Breast epithelium (tissue), 3 donors: ENCODE measurements around the gene APOF.
"Not testable (repeated sequence)": the region's sequence is repeated elsewhere in the genome, so short reads cannot be mapped to it uniquely, and the experiment has no call there.

ENCODE experiments used
- CTCF ChIP-seq, 3 donors: fragments of 450-650 bp; IDR thresholded peaks; one replicate each; pipeline ENCODE4 v1.5.1; 2016 to 2017; ENCODE audit warnings: antibody characterized with exemption in 3 of 3, mild to moderate bottlenecking in 3 of 3, moderate library complexity in 3 of 3
- POLR2A ChIP-seq: fragments of 450-650 bp; IDR thresholded peaks from one replicate; pipeline ENCODE4 v1.6.1; 2016; ENCODE audit warnings: antibody characterized with exemption, mild to moderate bottlenecking, moderate library complexity
- POLR2AphosphoS5 ChIP-seq, 3 donors: sonication (generic); formaldehyde crosslinking; IDR thresholded peaks; one replicate each; pipeline ENCODE4 v1.6.1; 2017; ENCODE audit warnings: antibody characterized with exemption in 3 of 3

DNA sequence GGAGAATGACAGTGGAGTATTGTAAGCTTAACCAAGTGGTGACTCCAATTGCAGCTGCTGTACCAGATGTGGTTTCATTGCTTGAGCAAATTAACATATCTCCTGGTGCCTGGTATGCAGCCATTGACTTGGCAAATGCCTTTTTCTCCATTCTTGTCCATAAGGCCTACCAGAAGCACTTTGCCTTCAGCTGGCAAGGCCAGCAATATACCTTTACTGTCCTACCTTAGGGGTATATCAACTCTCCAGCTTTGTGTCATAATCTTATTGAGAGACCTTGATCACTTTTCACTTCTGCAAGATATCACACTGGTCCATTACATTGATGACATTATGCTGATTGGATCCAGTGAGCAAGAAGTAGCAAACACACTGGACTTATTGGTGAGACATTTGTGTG, 39.0 kb upstream of the APOF start:
- not testable (repeated sequence) for TF ChIP-seq CTCF (IDR thresholded peaks at IDR 0.05); POLR2AphosphoS5 (IDR thresholded peaks at IDR 0.05); POLR2A
